Osteoblast (primary cell): ENCODE data around the gene PLEKHG4B. TPM values are rescaled to one million over a fixed set of nuclear protein-coding genes. Genes with fewer than 3 reads are reported as not detected.

ENCODE experiments used
- DNase-seq: peaks from one replicate; pipeline ENCODE4 v3.0.0; 2011; ENCODE audit warnings: low spot score, mixed read lengths; ENCODE audit not compliant: insufficient read length; ENCODE audit errors: missing footprints
- H2AFZ ChIP-seq: 2 replicates; pipeline ENCODE4 v1.6.0; 2011; ENCODE audit warnings: mild to moderate bottlenecking, low read length
- H3K27ac ChIP-seq: 2 replicates; pipeline ENCODE4 v1.5.1; 2011; ENCODE audit warnings: mild to moderate bottlenecking, low read depth, low read length, moderate library complexity
- H3K27me3 ChIP-seq: 2 replicates; pipeline ENCODE4 v1.6.0; 2012; ENCODE audit warnings: mild to moderate bottlenecking, control low read depth, inconsistent platforms, low read length, moderate library complexity; ENCODE audit not compliant: insufficient read depth
- H3K36me3 ChIP-seq: 2 replicates; pipeline ENCODE4 v1.5.1; 2011; ENCODE audit warnings: mild to moderate bottlenecking, low read length, control low read depth, moderate library complexity; ENCODE audit not compliant: insufficient read depth
- H3K4me1 ChIP-seq: 2 replicates; pipeline ENCODE4 v1.5.1; 2011; ENCODE audit warnings: mild to moderate bottlenecking, low read length, control low read depth, moderate library complexity; ENCODE audit not compliant: insufficient read depth
- H3K4me2 ChIP-seq: 2 replicates; pipeline ENCODE4 v1.6.0; 2011; ENCODE audit warnings: mild to moderate bottlenecking, low read length; ENCODE audit not compliant: insufficient read depth
- H3K4me3 ChIP-seq: fragments of 200-600 bp; sonication (generic); 3 replicates; pipeline ENCODE4 v1.5.1; 2012; ENCODE audit warnings: mild to moderate bottlenecking, low read length, inconsistent platforms; ENCODE audit not compliant: insufficient read depth
- H3K79me2 ChIP-seq: 2 replicates; pipeline ENCODE4 v1.6.0; 2012; ENCODE audit warnings: mild to moderate bottlenecking, low read length, control low read depth, inconsistent platforms; ENCODE audit not compliant: insufficient read depth
- H3K9me3 ChIP-seq: 2 replicates; pipeline ENCODE4 v1.5.1; 2011; ENCODE audit warnings: low read depth, low read length, control low read depth
- H4K20me1 ChIP-seq: 2 replicates; pipeline ENCODE4 v1.6.0; 2012; ENCODE audit warnings: mild to moderate bottlenecking, low read length, control low read depth; ENCODE audit not compliant: insufficient read depth
- CTCF ChIP-seq: IDR thresholded peaks from 2 replicates; pipeline ENCODE4 v1.5.1; 2011; ENCODE audit warnings: mild to moderate bottlenecking, low read depth, low read length, moderate library complexity; ENCODE audit errors: extremely low read depth
- total RNA-seq: library from RNA; depleted of rRNA; stranded (reverse); fragments of >200 nt; gene quantifications from 2 replicates; pipeline ENCODE4 v1.2.3, GENCODE V29; 2012

The PLEKHG4B gene
- total RNA-seq, 1 donor = 0.36 TPM

- Histone ChIP-seq H3K4me2 (no peak overlapping the region), H3K4me1 (no peaks in the 10 kb centered on the region), H2AFZ (no peak overlapping the region), H3K4me3 (no peak overlapping the region), H3K79me2 (no peaks in the 10 kb centered on the region), H3K27ac (no peak overlapping the region), H4K20me1 (no peaks in the 10 kb centered on the region), H3K9me3 (no peaks in the 10 kb centered on the region), H3K36me3 (no peaks in the 10 kb centered on the region), H3K27me3 (peaks cover 86% of the 10 kb centered on the region)
- peak; percentile 90 for DNase-seq
- no peak for TF ChIP-seq CTCF
Observed at GRCh38 chr5:90590-91547, 1.1 kb upstream of the PLEKHG4B start.

- H3K27ac ChIP-seq = no peak overlapping the region
- H4K20me1 ChIP-seq = no peaks in the 10 kb centered on the region
- no peaks in the 10 kb centered on the region for H3K4me1 ChIP-seq
- no peak overlapping the region for H3K4me2 ChIP-seq
- DNase-seq = peak; percentile 52
- H3K27me3 ChIP-seq = peaks cover 88% of the 10 kb centered on the region
- H2AFZ ChIP-seq = no peak overlapping the region
- H3K79me2 ChIP-seq = no peaks in the 10 kb centered on the region
- TF ChIP-seq CTCF = no peak
- H3K9me3 ChIP-seq = no peaks in the 10 kb centered on the region
- H3K4me3 ChIP-seq = no peak overlapping the region
- H3K36me3 ChIP-seq = no peaks in the 10 kb centered on the region
Observed at GRCh38 chr5:92401-93220, 643 bp downstream of the PLEKHG4B start.

GRCh38 chr5:93221-93980, 1.4 kb downstream of the PLEKHG4B start:
- Histone ChIP-seq H3K36me3 (no peaks in the 10 kb centered on the region), H3K4me2 (no peak overlapping the region), H3K27ac (no peak overlapping the region), H3K27me3 (peaks cover 86% of the 10 kb centered on the region), H3K79me2 (no peaks in the 10 kb centered on the region), H2AFZ (no peak overlapping the region), H3K9me3 (no peaks in the 10 kb centered on the region), H3K4me3 (no peak overlapping the region), H3K4me1 (no peaks in the 10 kb centered on the region), H4K20me1 (no peaks in the 10 kb centered on the region)
- no peak for TF ChIP-seq CTCF
- DNase-seq = peak; percentile 76
